ENCODE measurements around the gene DENND1B. TPM values are rescaled to one million over a fixed set of nuclear protein-coding genes. Genes with fewer than 3 reads are reported as not detected.

The DENND1B gene
- total RNA-seq, 1 experiment from 2014 or later: 16.1 TPM

GRCh38 chr1:197798492-197798891, 23.2 kb upstream of the DENND1B start:
- Histone ChIP-seq H3K4me3 (no peak overlapping the region), H3K36me3 (no peaks in the 10 kb centered on the region), H3K9me3 (replicated peaks) (peaks cover 2% of the 10 kb centered on the region; the same call in 1 of the 2 replicates), H3K27ac (no peak overlapping the region), H3K4me1 (replicated peaks) (peaks cover 13% of the 10 kb centered on the region), H3K27me3 (replicated peaks) (no peaks in the 10 kb centered on the region)
- no peak for DNase-seq (ENCODE audit: low read depth in 1 of 2, low spot score in 2 of 2)

GRCh38 chr1:197797010-197797409, 21.7 kb upstream of the DENND1B start:
- Histone ChIP-seq H3K27ac (no peak overlapping the region), H3K36me3 (no peaks in the 10 kb centered on the region), H3K9me3 (replicated peaks) (peaks cover 2% of the 10 kb centered on the region; the same call in 1 of the 2 replicates), H3K4me3 (no peak overlapping the region), H3K27me3 (replicated peaks) (no peaks in the 10 kb centered on the region), H3K4me1 (replicated peaks) (peaks cover 13% of the 10 kb centered on the region)
- no peak for DNase-seq (ENCODE audit: low read depth in 1 of 2, low spot score in 2 of 2)

GRCh38 chr1:197788741-197789739, 13.8 kb upstream of the DENND1B start:
- Histone ChIP-seq H3K4me1 (replicated peaks) (peaks cover 23% of the 10 kb centered on the region), H3K36me3 (no peaks in the 10 kb centered on the region), H3K9me3 (replicated peaks) (no peaks in the 10 kb centered on the region), H3K4me3 (no peak overlapping the region), H3K27ac (no peak overlapping the region), H3K27me3 (replicated peaks) (no peaks in the 10 kb centered on the region)
- no peak for DNase-seq (ENCODE audit: low read depth in 1 of 2, low spot score in 2 of 2)

GRCh38 chr1:197787623-197788536, 12.6 kb upstream of the DENND1B start:
- no peaks in the 10 kb centered on the region for H3K9me3 ChIP-seq (replicated peaks)
- no peak overlapping the region for H3K4me3 ChIP-seq
- no peaks in the 10 kb centered on the region for H3K36me3 ChIP-seq
- no peak overlapping the region for H3K27ac ChIP-seq
- peaks cover 30% of the 10 kb centered on the region for H3K4me1 ChIP-seq (replicated peaks)
- DNase-seq (ENCODE audit: low read depth in 1 of 2, low spot score in 2 of 2): no peak
- H3K27me3 ChIP-seq (replicated peaks): no peaks in the 10 kb centered on the region

- Histone ChIP-seq H3K36me3 (no peaks in the 10 kb centered on the region), H3K4me1 (replicated peaks) (peaks cover 33% of the 10 kb centered on the region), H3K27me3 (replicated peaks) (no peaks in the 10 kb centered on the region), H3K27ac (no peak overlapping the region), H3K4me3 (no peak overlapping the region), H3K9me3 (replicated peaks) (no peaks in the 10 kb centered on the region)
- DNase-seq (ENCODE audit: low read depth in 1 of 2, low spot score in 2 of 2): peak; percentile 34 to 44
These were observed 11.8 kb upstream of the DENND1B start for GRCh38 chr1:197787056-197787455.

- Histone ChIP-seq H3K4me3 (no peak overlapping the region), H3K27me3 (replicated peaks) (no peaks in the 10 kb centered on the region), H3K4me1 (replicated peaks) (peaks cover 37% of the 10 kb centered on the region), H3K27ac (no peak overlapping the region), H3K36me3 (no peaks in the 10 kb centered on the region), H3K9me3 (replicated peaks) (no peaks in the 10 kb centered on the region)
- no peak for DNase-seq (ENCODE audit: low read depth in 1 of 2, low spot score in 2 of 2)
These were observed 11.0 kb upstream of the DENND1B start for GRCh38 chr1:197786280-197786679.

- H3K27ac ChIP-seq: no peak overlapping the region
- H3K36me3 ChIP-seq: no peaks in the 10 kb centered on the region
- H3K4me1 ChIP-seq (replicated peaks): peaks cover 35% of the 10 kb centered on the region
- H3K27me3 ChIP-seq (replicated peaks): no peaks in the 10 kb centered on the region
- no peak overlapping the region for H3K4me3 ChIP-seq
- H3K9me3 ChIP-seq (replicated peaks): no peaks in the 10 kb centered on the region
- DNase-seq (ENCODE audit: low read depth in 1 of 2, low spot score in 2 of 2): no peak
These were observed 8.2 kb upstream of the DENND1B start for GRCh38 chr1:197783510-197783948.

- Histone ChIP-seq H3K27ac (no peak overlapping the region), H3K36me3 (no peaks in the 10 kb centered on the region), H3K4me1 (replicated peaks) (peaks cover 35% of the 10 kb centered on the region), H3K9me3 (replicated peaks) (no peaks in the 10 kb centered on the region), H3K27me3 (replicated peaks) (no peaks in the 10 kb centered on the region), H3K4me3 (no peak overlapping the region)
- DNase-seq (ENCODE audit: low read depth in 1 of 2, low spot score in 2 of 2): no peak
These were observed 7.6 kb upstream of the DENND1B start for GRCh38 chr1:197782722-197783360.

GRCh38 chr1:197781968-197782721, 6.9 kb upstream of the DENND1B start:
- Histone ChIP-seq H3K36me3 (no peaks in the 10 kb centered on the region), H3K9me3 (replicated peaks) (no peaks in the 10 kb centered on the region), H3K4me1 (replicated peaks) (peaks cover 30% of the 10 kb centered on the region), H3K27ac (no peak overlapping the region), H3K4me3 (no peak overlapping the region), H3K27me3 (replicated peaks) (no peaks in the 10 kb centered on the region)
- DNase-seq (ENCODE audit: low read depth in 1 of 2, low spot score in 2 of 2): no peak

- Histone ChIP-seq H3K27ac (no peak overlapping the region), H3K27me3 (replicated peaks) (no peaks in the 10 kb centered on the region), H3K36me3 (peaks cover 3% of the 10 kb centered on the region), H3K4me3 (no peak overlapping the region), H3K4me1 (replicated peaks) (peaks cover 41% of the 10 kb centered on the region), H3K9me3 (replicated peaks) (0 out of 2 replicates have a peak, but pooled peaks cover 1% of the 10 kb centered on the region)
- no peak for DNase-seq (ENCODE audit: low read depth in 1 of 2, low spot score in 2 of 2)
These were observed 4.6 kb upstream of the DENND1B start for GRCh38 chr1:197779921-197780320.

- Histone ChIP-seq H3K27me3 (replicated peaks) (no peaks in the 10 kb centered on the region), H3K36me3 (peaks cover 7% of the 10 kb centered on the region), H3K9me3 (replicated peaks) (0 out of 2 replicates have a peak, but pooled peaks cover 3% of the 10 kb centered on the region), H3K4me3 (no peak overlapping the region), H3K27ac (no peak overlapping the region; the same call in 1 of the 2 replicates), H3K4me1 (replicated peaks) (peaks cover 43% of the 10 kb centered on the region)
- DNase-seq (ENCODE audit: low read depth in 1 of 2, low spot score in 2 of 2): no peak
These were observed 3.2 kb upstream of the DENND1B start for GRCh38 chr1:197778366-197778945.

GRCh38 chr1:197776351-197777105, 1.2 kb upstream of the DENND1B start:
- Histone ChIP-seq H3K9me3 (replicated peaks) (0 out of 2 replicates have a peak, but pooled peaks cover 3% of the 10 kb centered on the region), H3K27ac (peak overlapping the region; percentile 37), H3K4me1 (replicated peaks) (peaks cover 40% of the 10 kb centered on the region), H3K36me3 (peaks cover 13% of the 10 kb centered on the region), H3K4me3 (no peak overlapping the region), H3K27me3 (replicated peaks) (no peaks in the 10 kb centered on the region)
- peak in 1 of 2 experiments; percentile 60 for DNase-seq (ENCODE audit: low read depth in 1 of 2, low spot score in 2 of 2)

All from SJSA1 (cell line).